ENCODE results near the gene DIRAS1.

Gene DIRAS1

DNA sequence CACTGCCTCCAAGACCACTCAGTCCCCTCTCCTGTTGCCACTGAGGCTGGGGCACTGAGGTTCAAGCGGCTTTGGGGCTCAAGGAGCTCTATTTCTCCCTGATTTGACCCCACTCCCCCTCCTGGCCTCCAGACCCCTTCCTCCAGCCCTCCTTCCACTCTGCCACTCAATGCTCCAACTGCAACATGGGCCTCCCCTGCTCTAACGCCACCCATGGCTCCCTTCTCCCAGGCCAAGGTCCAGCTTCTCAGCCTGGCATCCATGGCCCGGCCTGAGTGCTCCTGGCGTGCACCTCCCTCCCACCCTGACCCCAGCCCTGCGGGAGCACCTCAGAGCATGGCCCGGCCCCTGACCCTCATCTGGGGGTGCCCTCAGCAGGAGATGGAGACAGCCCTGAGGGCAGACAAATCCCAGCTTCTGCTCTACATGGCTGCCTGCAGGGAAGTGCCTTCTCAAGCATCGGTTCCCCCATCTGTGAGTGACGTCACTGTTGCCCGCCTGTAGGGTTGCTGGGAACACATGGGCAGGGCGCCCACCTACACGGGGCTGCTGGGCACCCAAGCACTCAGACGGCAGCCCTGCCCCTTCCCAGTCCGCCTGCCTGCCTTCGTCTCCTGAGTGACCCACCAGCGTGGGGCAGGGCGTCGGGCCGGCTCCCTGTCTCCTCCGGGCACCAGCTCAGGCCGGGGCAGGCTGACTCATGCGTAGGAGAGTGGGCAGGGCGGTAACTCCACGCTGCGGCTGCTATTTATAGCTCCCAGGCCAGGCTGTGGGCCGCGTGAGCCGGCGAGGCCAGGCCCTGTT, 1.6 kb upstream of the DIRAS1 start:
- peaks cover 58% of the 10 kb centered on the region for H3K27me3 ChIP-seq (ENCODE audit: control insufficient read depth, insufficient read depth, low read length)
- no peaks in the 10 kb centered on the region for H3K36me3 ChIP-seq (ENCODE audit: control insufficient read depth, insufficient read depth, low read length)
- no peak overlapping the region for H3K4me3 ChIP-seq (ENCODE audit: low read length)
- H3K9me3 ChIP-seq (ENCODE audit: control insufficient read depth, low read length): no peaks in the 10 kb centered on the region
- peaks cover 16% of the 10 kb centered on the region for H3K4me1 ChIP-seq (ENCODE audit: control insufficient read depth, insufficient read depth, low read length)
- no peak overlapping the region for H3K9ac ChIP-seq (ENCODE audit: low read length)

GRCh38 chr19:2721570-2722540, 683 bp upstream of the DIRAS1 start:
- no peaks in the 10 kb centered on the region for H3K36me3 ChIP-seq (ENCODE audit: control insufficient read depth, insufficient read depth, low read length)
- peaks cover 16% of the 10 kb centered on the region for H3K4me1 ChIP-seq (ENCODE audit: control insufficient read depth, insufficient read depth, low read length)
- H3K9ac ChIP-seq (ENCODE audit: low read length): peak overlapping the region; percentile 15
- H3K9me3 ChIP-seq (ENCODE audit: control insufficient read depth, low read length): no peaks in the 10 kb centered on the region
- H3K4me3 ChIP-seq (ENCODE audit: low read length): no peak overlapping the region
- H3K27me3 ChIP-seq (ENCODE audit: control insufficient read depth, insufficient read depth, low read length): peaks cover 49% of the 10 kb centered on the region

- H3K9me3 ChIP-seq (ENCODE audit: control insufficient read depth, low read length): peaks cover 4% of the 10 kb centered on the region
- H3K4me3 ChIP-seq (ENCODE audit: low read length): no peak overlapping the region
- no peak overlapping the region for H3K9ac ChIP-seq (ENCODE audit: low read length)
- H3K4me1 ChIP-seq (ENCODE audit: control insufficient read depth, insufficient read depth, low read length): peaks cover 16% of the 10 kb centered on the region
- H3K36me3 ChIP-seq (ENCODE audit: control insufficient read depth, insufficient read depth, low read length): no peaks in the 10 kb centered on the region
- H3K27me3 ChIP-seq (ENCODE audit: control insufficient read depth, insufficient read depth, low read length): peaks cover 40% of the 10 kb centered on the region
Measured at GRCh38 chr19:2719920-2720776, 1.0 kb downstream of the DIRAS1 start.

DNA sequence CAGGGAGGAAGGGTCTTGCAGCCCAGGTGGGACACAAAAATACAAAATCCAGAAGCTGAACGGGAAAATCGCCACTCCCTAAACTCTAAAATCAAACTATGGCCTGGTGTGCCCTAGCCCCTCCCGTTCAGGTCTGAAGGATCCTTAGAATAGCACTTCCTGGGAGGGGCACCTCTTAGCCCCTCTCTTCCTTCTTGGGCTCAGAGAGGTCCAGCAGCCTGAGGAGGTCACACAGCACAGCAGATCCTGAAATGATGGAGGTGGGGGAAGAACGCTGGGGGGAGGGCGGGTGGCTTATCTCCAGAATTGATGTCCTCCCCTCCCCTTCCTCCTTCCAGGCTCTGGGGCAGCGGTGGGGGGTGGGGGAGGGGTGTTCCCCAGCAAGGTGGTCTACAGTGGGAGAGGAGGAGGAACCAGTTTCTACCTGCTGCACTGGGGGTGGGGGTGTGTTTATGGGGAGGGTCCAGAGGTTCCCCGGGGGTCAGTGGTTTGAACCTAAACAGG, 1.9 kb downstream of the DIRAS1 start:
- H3K4me3 ChIP-seq (ENCODE audit: low read length): no peak overlapping the region
- no peaks in the 10 kb centered on the region for H3K36me3 ChIP-seq (ENCODE audit: control insufficient read depth, insufficient read depth, low read length)
- H3K9me3 ChIP-seq (ENCODE audit: control insufficient read depth, low read length): peaks cover 4% of the 10 kb centered on the region
- peaks cover 16% of the 10 kb centered on the region for H3K4me1 ChIP-seq (ENCODE audit: control insufficient read depth, insufficient read depth, low read length)
- peaks cover 37% of the 10 kb centered on the region for H3K27me3 ChIP-seq (ENCODE audit: control insufficient read depth, insufficient read depth, low read length)
- H3K9ac ChIP-seq (ENCODE audit: low read length): no peak overlapping the region

DNA sequence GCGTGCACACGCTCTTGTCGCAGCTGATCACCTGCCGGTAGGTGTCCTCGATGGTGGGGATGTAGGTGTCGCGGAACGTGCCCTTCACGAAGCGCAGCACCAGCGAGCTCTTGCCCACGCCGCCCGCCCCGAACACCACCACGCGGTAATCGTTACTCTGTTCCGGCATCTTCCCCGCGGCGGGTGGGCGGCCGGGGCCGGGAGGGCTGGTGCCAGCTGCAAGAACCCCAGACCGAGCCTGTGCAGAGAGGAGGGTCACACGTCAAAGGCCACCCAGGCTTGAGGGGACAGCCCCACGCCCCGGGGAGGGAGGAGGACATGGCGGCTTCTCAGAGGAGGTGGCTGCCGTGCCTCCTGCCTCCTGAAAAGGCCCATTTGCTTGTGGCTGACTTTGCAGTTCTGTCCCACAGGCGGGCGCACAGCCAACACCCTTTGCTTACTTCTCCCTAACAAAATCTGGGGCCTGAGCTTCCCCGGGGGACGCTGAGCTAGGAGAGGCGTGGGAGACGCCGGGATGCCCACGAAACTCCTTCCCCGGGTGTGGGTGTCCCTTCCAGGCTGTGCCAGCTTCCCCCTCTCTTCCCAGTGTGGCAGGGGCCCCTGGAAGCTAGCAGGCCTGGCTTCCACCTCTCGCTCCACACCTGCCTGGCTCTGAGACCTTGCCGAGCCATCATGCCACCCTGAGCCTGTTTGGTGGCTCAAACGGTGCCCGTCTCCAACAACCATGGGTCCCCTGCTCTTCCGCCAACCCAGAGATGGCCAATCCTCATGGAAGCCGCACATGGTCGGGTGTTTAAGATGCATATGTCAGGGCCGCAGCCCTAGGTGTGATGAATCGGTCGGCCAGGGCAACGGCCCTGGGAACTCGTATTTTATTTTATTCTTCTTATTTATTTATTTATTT, 3.3 kb downstream of the DIRAS1 start:
- Histone ChIP-seq H3K4me1 (ENCODE audit: control insufficient read depth, insufficient read depth, low read length) (peaks cover 7% of the 10 kb centered on the region), H3K27me3 (ENCODE audit: control insufficient read depth, insufficient read depth, low read length) (peaks cover 31% of the 10 kb centered on the region), H3K9me3 (ENCODE audit: control insufficient read depth, low read length) (peaks cover 4% of the 10 kb centered on the region), H3K36me3 (ENCODE audit: control insufficient read depth, insufficient read depth, low read length) (no peaks in the 10 kb centered on the region), H3K9ac (ENCODE audit: low read length) (no peak overlapping the region), H3K4me3 (ENCODE audit: low read length) (no peak overlapping the region)

DNA sequence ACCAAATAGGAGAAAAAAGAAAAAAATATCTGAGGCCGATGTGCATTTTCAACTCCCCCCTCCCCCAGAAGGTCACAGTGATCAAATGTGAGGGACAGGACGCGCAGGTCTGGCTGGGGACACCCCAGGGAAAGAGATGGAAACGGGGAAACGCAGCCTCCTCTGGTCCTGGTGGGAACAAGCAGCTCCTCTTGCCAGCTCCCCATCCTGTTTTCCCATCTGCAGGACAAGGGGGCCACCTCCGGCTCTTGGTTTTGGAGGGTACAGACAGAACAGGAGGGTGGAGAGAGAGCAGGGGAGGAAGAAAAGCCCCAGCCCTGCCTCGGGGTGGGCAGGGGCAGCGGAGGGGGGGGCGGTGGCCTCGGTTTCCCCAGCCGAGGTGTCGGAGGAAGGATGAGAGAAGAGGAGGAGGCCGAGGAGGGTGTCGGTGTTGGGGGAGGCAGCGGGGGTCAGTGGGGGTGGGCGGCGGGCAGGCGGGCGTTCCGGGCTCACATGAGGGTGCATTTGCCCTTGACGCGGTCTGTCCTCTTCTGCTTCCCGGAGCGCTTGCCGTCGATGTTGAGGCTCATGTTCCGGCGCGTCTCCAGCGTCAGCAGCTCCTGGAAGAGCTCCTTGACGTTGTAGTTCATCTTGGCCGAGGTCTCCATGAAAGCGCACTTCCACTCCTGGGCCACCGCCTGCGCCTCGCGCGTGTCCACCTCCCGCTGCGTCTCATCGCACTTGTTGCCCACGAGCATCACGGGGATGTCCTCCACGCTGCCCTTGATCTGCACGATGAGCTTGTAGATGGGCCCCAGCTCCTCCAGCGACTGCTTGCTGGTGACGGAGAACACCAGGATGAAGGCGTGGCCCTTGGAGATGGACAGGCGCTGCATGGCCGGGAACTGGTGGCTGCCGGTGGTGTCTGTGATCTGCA, 4.2 kb downstream of the DIRAS1 start:
- H3K9ac ChIP-seq (ENCODE audit: low read length): no peak overlapping the region
- peaks cover 22% of the 10 kb centered on the region for H3K27me3 ChIP-seq (ENCODE audit: control insufficient read depth, insufficient read depth, low read length)
- H3K36me3 ChIP-seq (ENCODE audit: control insufficient read depth, insufficient read depth, low read length): no peaks in the 10 kb centered on the region
- no peak overlapping the region for H3K4me3 ChIP-seq (ENCODE audit: low read length)
- H3K4me1 ChIP-seq (ENCODE audit: control insufficient read depth, insufficient read depth, low read length): peaks cover 4% of the 10 kb centered on the region
- H3K9me3 ChIP-seq (ENCODE audit: control insufficient read depth, low read length): peaks cover 4% of the 10 kb centered on the region

- Histone ChIP-seq H3K4me3 (ENCODE audit: low read length) (no peak overlapping the region), H3K4me1 (ENCODE audit: control insufficient read depth, insufficient read depth, low read length) (no peaks in the 10 kb centered on the region), H3K9me3 (ENCODE audit: control insufficient read depth, low read length) (peaks cover 4% of the 10 kb centered on the region), H3K9ac (ENCODE audit: low read length) (no peak overlapping the region), H3K36me3 (ENCODE audit: control insufficient read depth, insufficient read depth, low read length) (no peaks in the 10 kb centered on the region), H3K27me3 (ENCODE audit: control insufficient read depth, insufficient read depth, low read length) (peaks cover 16% of the 10 kb centered on the region)
Measured at GRCh38 chr19:2716275-2716650, 4.9 kb downstream of the DIRAS1 start.

DNA sequence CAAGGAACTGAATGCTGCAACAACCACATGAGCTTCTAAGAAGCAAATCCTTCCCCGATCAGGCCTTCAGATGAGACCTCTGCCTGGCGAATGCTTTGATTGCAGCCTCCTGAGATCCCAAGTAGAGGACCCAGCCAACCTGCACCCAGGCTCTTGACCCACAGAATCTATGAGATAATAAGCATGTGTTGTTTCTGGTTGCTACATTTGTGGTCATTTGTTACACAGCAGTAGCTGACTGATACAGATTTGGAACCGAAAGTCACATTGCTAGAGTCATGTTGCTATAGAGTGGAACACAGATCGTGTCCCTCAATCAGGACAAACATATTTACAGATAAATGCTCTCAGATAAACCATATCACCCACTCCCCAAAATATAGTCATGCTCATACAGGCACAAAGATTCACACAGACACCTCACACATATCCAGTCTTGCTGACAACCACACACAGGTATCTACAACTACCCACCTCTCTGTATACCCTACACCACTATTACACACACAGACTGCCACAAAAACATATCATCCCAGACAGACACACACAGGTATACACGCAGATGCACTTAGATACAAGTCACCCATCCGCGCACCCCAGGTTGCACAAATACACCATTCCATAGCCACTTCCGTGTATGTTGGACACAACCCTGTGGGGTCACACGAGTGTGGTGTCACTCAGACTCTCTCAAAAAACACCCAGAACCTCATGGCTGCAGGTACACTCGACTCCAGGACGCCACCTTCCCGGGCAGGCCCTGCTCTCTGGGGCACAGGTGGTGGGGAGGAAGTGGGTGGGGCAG, 5.5 kb downstream of the DIRAS1 start:
- H3K27me3 ChIP-seq (ENCODE audit: control insufficient read depth, insufficient read depth, low read length): peaks cover 15% of the 10 kb centered on the region
- no peak overlapping the region for H3K4me3 ChIP-seq (ENCODE audit: low read length)
- H3K4me1 ChIP-seq (ENCODE audit: control insufficient read depth, insufficient read depth, low read length): no peaks in the 10 kb centered on the region
- H3K9me3 ChIP-seq (ENCODE audit: control insufficient read depth, low read length): peaks cover 4% of the 10 kb centered on the region
- no peak overlapping the region for H3K9ac ChIP-seq (ENCODE audit: low read length)
- no peaks in the 10 kb centered on the region for H3K36me3 ChIP-seq (ENCODE audit: control insufficient read depth, insufficient read depth, low read length)

DNA sequence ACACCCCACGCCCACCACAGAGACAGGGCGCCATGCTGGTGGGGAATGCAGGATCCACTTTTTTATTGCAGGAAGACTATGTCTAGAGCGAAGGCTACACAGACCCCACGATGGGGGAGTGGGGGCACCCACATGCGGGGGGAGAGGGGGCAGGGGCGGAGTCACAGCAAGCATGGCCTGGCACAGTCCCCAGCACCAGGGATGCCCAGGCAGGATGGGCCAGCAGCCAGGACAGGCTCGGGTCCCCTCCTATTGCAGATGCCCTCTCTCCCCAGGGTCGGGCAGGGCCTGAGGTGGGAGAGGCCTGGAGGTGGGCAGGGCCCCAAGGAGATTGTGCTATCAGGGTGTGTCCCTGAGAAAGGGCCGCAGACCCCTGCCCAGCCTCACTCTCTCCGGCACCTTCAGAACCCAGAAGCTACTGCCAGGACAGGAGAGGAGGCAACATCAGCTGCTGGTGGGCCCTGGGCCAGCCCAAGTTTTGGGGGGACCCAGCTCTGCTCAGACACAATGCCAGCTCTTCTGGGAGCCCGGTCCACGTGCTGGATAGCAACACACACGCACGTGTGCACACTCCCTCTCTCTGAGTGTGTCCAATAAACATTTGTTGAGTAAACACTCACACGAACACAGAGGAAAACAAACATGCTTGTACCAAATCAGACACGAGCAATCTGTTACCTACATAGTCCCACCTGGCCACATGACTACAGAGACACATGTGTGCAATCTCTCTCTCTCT, 6.5 kb downstream of the DIRAS1 start:
- peaks cover 5% of the 10 kb centered on the region for H3K27me3 ChIP-seq (ENCODE audit: control insufficient read depth, insufficient read depth, low read length)
- no peaks in the 10 kb centered on the region for H3K36me3 ChIP-seq (ENCODE audit: control insufficient read depth, insufficient read depth, low read length)
- no peak overlapping the region for H3K4me3 ChIP-seq (ENCODE audit: low read length)
- H3K4me1 ChIP-seq (ENCODE audit: control insufficient read depth, insufficient read depth, low read length): no peaks in the 10 kb centered on the region
- H3K9ac ChIP-seq (ENCODE audit: low read length): no peak overlapping the region
- peaks cover 4% of the 10 kb centered on the region for H3K9me3 ChIP-seq (ENCODE audit: control insufficient read depth, low read length)
